Measurements from ENCODE around the gene CAMK1D.

DNA sequence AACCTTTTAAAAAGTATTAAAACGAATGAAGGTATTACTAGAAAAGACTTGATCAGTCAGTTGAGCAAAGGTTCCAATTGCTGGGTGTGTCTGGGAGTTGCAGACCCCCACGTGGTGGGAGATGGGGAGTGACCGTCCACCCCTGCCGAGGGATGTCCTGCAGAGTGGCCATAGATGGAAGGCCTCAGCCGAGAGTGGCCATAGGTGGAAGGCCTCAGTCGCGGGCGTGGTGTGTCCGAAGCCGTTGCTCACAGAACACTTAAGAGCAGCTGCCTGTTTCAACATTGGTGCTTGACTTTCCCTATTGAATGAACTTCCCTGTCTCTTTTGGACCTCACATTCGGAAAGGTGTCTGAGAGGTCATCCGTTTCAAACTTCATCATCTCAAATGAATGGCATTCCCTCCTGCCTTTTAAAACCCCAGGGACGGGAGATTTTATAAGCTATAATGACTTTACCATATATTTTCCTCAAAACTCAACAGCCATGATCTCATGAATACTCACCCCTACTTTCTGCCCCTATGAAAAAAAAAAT is 69.4 kb downstream of the CAMK1D start:
- TF ChIP-seq POLR2A (IDR thresholded peaks at IDR 0.05), result no peak
- TF ChIP-seq, protein P1, sequence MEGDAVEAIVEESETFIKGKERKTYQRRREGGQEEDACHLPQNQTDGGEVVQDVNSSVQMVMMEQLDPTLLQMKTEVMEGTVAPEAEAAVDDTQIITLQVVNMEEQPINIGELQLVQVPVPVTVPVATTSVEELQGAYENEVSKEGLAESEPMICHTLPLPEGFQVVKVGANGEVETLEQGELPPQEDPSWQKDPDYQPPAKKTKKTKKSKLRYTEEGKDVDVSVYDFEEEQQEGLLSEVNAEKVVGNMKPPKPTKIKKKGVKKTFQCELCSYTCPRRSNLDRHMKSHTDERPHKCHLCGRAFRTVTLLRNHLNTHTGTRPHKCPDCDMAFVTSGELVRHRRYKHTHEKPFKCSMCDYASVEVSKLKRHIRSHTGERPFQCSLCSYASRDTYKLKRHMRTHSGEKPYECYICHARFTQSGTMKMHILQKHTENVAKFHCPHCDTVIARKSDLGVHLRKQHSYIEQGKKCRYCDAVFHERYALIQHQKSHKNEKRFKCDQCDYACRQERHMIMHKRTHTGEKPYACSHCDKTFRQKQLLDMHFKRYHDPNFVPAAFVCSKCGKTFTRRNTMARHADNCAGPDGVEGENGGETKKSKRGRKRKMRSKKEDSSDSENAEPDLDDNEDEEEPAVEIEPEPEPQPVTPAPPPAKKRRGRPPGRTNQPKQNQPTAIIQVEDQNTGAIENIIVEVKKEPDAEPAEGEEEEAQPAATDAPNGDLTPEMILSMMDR (IDR thresholded peaks at IDR 0.05), result no peak
